Astrocyte (in vitro differentiated cells and primary cell): ENCODE measurements around the gene ACTG1.

Experiments
- EZH2 ChIP-seq: IDR thresholded peaks from 2 replicates; pipeline ENCODE4 v1.6.1; 2012; ENCODE audit warnings: mild to moderate bottlenecking, low read length, inconsistent platforms; ENCODE audit not compliant: insufficient read depth
- TF ChIP-seq, protein P1 (sequence below): IDR thresholded peaks from 2 replicates; pipeline ENCODE4 v1.5.1; 2011; ENCODE audit warnings: low read depth, mild to moderate bottlenecking, inconsistent platforms, low read length, moderate library complexity; ENCODE audit not compliant: insufficient read depth

GRCh38 chr17:81556863-81557262 lies 44.3 kb upstream of the ACTG1 start:
- TF ChIP-seq, protein P1, sequence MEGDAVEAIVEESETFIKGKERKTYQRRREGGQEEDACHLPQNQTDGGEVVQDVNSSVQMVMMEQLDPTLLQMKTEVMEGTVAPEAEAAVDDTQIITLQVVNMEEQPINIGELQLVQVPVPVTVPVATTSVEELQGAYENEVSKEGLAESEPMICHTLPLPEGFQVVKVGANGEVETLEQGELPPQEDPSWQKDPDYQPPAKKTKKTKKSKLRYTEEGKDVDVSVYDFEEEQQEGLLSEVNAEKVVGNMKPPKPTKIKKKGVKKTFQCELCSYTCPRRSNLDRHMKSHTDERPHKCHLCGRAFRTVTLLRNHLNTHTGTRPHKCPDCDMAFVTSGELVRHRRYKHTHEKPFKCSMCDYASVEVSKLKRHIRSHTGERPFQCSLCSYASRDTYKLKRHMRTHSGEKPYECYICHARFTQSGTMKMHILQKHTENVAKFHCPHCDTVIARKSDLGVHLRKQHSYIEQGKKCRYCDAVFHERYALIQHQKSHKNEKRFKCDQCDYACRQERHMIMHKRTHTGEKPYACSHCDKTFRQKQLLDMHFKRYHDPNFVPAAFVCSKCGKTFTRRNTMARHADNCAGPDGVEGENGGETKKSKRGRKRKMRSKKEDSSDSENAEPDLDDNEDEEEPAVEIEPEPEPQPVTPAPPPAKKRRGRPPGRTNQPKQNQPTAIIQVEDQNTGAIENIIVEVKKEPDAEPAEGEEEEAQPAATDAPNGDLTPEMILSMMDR, result no peak
- no peak for TF ChIP-seq EZH2
